ENCODE data around the gene SLC2A10.

DNA sequence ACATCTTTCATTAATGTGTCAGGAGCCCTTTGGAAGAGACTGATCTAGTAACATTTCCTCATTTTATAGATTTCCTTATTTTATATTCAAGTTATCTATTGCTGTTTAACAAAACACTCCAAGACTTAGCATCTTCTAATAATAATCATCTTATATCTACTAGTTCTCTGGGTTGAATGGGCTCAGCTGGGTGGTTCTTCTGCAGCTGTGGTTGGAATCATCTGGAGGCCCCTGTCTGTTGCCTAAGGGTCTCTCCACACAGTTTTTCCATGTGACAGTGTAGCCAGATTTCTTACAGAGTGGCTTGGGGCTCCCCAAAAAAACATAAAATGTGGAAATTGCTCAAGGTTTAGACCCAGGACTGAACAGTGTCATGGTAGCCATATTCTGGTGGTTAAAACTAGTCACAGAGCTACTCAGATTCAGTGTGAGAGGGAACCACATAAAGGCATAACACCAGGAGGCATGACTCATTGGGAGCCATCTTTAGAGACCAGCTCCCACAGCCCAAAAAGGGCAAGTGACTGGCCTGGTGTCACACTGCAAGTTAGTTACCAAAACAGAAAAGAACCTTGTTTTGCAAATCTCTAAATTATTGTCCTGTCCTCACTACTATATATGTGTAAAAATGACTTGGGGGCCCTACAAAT is 11.5 kb downstream of the SLC2A10 start:
- TF ChIP-seq, protein P1, sequence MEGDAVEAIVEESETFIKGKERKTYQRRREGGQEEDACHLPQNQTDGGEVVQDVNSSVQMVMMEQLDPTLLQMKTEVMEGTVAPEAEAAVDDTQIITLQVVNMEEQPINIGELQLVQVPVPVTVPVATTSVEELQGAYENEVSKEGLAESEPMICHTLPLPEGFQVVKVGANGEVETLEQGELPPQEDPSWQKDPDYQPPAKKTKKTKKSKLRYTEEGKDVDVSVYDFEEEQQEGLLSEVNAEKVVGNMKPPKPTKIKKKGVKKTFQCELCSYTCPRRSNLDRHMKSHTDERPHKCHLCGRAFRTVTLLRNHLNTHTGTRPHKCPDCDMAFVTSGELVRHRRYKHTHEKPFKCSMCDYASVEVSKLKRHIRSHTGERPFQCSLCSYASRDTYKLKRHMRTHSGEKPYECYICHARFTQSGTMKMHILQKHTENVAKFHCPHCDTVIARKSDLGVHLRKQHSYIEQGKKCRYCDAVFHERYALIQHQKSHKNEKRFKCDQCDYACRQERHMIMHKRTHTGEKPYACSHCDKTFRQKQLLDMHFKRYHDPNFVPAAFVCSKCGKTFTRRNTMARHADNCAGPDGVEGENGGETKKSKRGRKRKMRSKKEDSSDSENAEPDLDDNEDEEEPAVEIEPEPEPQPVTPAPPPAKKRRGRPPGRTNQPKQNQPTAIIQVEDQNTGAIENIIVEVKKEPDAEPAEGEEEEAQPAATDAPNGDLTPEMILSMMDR (IDR thresholded peaks at IDR 0.05) = no peak
- TF ChIP-seq EP300 (IDR thresholded peaks at IDR 0.05; ENCODE audit: low read depth) = no peak
- TF ChIP-seq POLR2A (IDR thresholded peaks at IDR 0.05) = no peak
